Prostate gland (tissue), 2 donors: ENCODE data around the gene ARAF.

ENCODE experiments used
- POLR2AphosphoS5 ChIP-seq: sonication (generic); formaldehyde crosslinking; IDR thresholded peaks from one replicate; pipeline ENCODE4 v1.6.1; 2017; ENCODE audit warnings: antibody characterized with exemption
- TF ChIP-seq, protein P1 (sequence below), 4 experiments: fragments of 200-600 bp in 2 of 4; fragments of 450-650 bp in 2 of 4; sonication (generic) in 2 of 4; IDR thresholded peaks; 1 replicate in 3 of 4; 2 replicates in 1 of 4; pipeline ENCODE4 v1.5.1; 2016 to 2019; ENCODE audit warnings: antibody characterized with exemption in 4 of 4, mild to moderate bottlenecking in 2 of 4, moderate library complexity in 2 of 4

DNA sequence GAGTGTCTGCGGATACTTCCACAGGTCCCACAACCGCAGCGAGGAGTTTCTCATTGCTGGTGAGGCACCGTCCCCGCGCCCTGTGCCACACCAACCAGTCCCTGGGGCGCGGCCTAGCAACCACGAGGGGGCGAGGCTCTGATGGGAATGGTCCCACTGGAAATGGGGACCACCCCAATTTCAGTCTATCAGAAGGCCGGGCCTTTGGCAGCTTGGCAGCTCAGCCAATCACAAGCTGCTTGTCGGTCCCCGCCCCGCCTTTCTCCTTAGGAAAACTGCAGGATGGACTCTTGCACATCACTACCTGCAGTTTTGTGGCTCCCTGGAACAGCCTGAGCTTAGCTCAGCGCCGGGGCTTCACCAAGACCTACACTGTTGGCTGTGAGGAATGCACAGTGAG, 24.3 kb downstream of the ARAF start:
- TF ChIP-seq, protein P1, sequence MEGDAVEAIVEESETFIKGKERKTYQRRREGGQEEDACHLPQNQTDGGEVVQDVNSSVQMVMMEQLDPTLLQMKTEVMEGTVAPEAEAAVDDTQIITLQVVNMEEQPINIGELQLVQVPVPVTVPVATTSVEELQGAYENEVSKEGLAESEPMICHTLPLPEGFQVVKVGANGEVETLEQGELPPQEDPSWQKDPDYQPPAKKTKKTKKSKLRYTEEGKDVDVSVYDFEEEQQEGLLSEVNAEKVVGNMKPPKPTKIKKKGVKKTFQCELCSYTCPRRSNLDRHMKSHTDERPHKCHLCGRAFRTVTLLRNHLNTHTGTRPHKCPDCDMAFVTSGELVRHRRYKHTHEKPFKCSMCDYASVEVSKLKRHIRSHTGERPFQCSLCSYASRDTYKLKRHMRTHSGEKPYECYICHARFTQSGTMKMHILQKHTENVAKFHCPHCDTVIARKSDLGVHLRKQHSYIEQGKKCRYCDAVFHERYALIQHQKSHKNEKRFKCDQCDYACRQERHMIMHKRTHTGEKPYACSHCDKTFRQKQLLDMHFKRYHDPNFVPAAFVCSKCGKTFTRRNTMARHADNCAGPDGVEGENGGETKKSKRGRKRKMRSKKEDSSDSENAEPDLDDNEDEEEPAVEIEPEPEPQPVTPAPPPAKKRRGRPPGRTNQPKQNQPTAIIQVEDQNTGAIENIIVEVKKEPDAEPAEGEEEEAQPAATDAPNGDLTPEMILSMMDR (IDR thresholded peaks at IDR 0.05): no peak
- no peak for TF ChIP-seq POLR2AphosphoS5
